HG02610 (cell line): ENCODE data around the gene BGLAP.
"Not testable (repeated sequence)": the region's sequence is repeated elsewhere in the genome, so short reads cannot be mapped to it uniquely, and the experiment has no call there.

Experiments
- ATAC-seq: cut with Tn5 transposase; IDR thresholded peaks from one replicate; pipeline ENCODE4 v1.9.1; 2021; ENCODE audit warnings: mild to moderate bottlenecking, moderate library complexity; ENCODE audit not compliant: unreplicated experiment

Gene BGLAP

DNA sequence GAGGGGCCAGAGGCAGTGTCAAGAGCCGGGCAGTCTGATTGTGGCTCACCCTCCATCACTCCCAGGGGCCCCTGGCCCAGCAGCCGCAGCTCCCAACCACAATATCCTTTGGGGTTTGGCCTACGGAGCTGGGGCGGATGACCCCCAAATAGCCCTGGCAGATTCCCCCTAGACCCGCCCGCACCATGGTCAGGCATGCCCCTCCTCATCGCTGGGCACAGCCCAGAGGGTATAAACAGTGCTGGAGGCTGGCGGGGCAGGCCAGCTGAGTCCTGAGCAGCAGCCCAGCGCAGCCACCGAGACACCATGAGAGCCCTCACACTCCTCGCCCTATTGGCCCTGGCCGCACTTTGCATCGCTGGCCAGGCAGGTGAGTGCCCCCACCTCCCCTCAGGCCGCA lies at the start of gene BGLAP:
Gene BGLAP, plus strand, starts transcription at position 259 of the 400 bp plus-strand sequence. Its CDS starts 48 bp downstream, at position 307.
- no peak for ATAC-seq

DNA sequence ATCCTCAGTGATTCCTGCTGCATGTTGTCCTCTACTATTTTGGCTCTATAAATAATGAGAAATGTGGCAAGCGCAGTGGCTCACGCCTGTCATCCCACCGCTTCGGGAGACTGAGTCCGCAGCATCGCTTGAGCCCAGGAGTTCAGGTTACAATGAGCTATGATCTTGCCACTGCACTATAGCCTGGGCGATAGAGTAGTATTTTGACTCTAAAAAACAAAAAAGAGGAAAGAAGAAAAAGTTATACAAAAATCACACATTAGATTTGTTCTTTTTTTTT lies 48.8 kb upstream of the BGLAP start:
- ATAC-seq, result no peak

DNA sequence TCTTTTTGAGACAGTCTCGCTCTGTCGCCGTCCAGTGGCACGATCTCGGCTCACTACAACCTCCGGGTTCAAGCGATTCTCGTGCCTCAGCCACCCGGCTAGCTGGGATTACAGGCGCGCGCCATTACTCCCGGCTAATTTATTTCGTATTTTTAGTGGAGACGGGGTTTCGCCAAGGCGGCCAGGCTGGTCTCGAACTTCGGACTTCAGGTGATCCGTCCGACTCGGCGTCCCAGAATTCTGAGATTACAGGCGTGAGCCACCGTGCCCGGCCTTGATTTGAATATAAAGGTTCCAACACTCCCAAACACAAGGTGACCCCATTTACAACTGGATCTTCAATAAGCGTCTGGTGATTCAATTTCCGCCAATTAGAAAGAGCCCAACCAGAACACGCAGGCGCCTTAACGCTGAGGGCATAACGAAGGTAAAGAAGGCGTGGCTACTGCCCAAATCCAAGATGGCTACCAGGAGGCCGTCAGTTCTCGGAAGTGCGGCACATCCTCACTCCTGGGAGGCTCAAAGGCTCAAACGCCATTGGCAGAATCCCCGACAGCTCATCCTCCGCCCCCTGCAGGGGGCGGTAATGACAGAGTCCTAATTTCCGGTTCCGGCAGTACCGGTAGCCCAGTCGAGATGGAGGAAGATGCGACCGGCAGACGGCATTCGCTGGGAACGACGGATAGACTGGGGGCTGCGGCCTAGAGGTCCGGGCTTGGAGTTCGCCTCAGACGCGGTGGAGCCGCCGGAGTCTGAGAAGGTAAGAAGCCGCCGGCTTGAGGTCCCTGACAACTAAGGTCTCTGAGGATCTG lies 48.3 kb upstream of the BGLAP start, which contains the start of gene SLC25A44:
Gene SLC25A44, plus strand, starts transcription at position 617 of the 812 bp plus-strand sequence. CDS start 5,744 bp downstream, outside the sequence.
- ATAC-seq, result peak; percentile 94

DNA sequence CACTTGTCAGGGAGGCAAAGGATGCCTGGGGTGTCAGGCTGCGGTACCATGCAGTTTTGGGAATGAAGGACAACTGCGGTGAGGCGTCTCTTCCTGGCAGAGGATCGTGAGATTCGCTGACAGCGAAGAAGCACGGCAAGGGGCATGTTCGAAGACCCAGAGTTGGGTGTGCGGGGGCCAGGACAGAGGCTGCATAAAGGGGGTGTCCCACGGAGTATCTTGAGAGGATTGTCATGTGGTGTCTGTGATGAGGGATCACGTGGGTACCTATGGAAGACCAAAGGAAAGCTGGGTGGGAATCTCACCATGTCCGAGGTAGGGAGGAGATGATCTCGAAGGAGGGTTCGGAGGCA lies 47.7 kb upstream of the BGLAP start:
- ATAC-seq, result no peak

DNA sequence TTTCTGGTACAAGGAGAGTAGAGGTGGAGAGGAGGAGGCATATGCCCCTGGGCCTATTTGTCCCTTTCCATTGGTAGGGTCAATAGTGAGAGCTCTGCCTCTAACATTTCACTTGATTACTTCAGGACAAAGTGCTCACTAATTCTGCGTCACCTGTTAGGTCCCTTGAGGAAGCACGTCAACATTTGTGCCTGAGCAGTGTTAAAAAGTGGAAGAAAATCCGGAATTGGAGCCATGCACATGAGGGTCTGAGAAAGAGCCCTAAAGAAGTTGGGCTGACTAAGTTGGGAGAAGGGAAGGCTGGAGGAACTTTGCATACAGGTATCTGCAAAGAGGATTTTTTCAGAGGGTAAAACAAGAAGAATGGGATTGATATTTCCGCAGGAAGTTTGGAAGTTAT lies 46.1 kb upstream of the BGLAP start:
- no peak for ATAC-seq

DNA sequence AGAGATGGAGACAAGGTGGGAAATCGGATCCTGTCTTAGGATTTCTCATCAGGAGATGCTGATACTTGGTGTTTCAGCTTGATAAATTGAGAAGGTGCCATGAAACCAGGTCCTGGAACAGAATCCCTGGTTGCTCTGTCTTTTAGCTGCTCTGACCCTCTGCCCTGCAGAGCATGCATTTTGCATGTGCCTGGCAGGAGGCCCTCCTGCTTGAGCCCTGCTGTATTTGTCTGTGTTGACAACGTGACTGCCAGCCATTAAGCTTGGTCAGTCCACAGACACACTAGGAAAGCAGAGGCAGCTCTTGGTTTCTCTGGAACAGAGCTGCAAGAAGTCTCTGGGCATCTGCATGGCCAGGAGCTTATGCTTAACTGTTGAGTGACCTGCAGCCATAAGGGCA lies 45.5 kb upstream of the BGLAP start:
- no peak for ATAC-seq

DNA sequence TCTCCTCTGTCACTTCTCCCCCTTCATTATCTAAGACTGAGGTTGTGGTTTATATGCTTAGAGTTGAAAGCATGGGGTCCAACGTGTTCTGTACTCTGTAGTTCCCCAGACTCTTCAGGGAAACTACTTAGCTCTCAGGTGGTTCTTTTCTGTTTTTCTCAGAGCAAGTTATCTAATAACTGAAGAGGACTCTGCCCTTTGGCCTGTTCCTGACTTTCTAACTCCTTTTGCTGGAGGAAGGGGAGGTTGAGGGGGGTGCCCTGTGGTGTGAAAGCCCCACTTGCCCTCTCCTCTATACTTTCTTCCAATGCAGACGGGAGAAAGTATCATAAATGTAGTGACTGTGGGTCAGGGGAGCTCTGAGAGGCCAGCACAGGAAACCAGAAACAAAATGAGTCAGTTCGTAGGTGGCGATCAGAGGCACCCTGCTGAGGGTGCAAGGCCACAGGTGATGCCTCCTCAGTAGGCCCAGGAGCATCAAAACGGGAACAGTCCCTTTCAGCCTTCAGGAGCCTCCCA lies 43.1 kb upstream of the BGLAP start:
- peak; percentile 58 for ATAC-seq

DNA sequence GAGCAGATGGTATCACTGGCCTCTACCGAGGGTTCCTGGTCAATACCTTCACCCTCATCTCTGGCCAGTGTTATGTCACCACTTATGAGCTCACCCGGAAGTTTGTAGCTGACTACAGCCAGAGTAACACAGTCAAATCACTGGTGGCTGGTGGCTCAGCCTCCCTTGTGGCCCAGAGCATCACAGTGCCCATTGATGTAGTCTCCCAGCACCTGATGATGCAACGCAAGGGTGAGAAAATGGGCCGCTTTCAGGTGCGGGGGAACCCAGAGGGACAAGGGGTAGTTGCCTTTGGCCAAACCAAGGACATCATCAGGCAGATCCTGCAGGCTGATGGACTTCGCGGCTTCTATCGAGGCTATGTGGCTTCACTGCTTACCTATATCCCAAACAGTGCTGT lies 41.9 kb upstream of the BGLAP start:
- no peak for ATAC-seq

DNA sequence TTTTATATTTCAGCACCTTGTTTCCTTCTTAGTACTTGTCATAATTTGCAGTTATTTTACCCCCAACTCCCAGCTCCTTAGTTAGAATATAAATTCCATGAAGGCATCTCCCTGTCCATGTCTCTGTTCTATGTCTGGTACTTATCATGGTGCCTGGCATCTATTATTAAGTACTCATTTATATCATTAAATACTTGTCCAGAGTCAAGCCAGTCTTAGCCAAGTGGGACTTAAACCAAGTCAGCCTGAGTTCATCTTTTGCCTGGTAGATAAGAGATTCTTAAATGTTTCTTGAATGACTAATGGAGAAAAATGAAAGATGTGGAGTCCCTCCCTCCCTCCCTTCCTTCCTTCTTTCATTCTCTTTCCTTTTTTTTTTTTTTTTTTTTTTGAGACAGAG lies 38.7 kb upstream of the BGLAP start:
- no peak for ATAC-seq

DNA sequence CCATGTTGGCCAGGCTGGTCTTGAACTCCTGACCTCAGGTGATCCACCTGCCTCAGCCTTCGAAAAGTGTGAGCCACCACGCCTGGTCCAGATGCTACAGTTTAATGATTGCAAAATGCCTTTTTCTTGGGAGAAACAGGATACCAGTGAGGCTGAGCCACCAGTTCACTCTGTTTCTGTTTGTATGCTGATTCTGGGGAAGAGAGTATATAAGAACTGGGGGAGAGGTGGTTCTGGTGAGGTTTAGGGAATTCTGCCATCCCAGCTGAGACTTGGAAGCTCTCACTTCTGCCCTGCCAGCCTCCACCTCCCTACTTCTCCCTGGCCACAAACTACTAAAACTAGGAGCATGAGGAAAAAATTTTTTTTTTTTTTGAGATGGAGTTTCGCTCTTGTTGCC lies 37.3 kb upstream of the BGLAP start:
- no peak for ATAC-seq

DNA sequence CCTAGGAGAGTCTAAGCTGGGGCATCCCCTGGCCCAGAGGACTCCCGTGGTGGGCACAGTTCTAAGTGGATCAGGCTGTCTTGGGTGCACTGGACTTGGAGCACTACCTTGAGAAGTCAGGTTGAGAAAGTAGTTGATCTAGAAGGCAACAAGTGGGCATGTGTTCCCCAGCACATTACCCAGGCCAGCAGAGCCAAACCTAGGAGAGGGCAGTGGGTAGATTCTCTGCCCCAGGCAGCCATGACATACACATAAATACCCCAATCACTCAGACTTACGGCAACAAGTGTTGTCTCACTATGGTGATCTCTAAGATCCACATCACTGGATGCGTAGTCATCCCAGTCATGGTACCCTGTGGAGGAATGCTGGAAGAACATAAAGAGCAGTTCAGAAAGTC lies 30.7 kb upstream of the BGLAP start:
- no peak for ATAC-seq

DNA sequence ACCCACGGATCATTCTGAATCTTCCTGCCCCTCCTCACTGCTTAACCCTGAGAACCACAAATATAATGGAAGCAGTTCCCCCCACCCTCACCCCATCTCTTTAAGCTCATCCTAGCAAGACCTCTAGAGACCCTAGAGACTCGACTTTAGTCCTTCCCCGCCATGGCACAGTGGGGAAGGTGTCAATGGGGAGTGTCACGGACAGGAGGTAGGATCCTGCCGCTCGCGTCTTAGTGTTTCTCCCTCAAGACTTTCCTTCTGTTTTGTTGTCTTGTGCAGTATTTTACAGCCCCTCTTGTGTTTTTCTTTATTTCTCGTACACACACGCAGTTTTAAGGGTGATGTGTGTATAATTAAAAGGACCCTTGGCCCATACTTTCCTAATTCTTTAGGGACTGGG lies 29.9 kb upstream of the BGLAP start:
- no peak for ATAC-seq

DNA sequence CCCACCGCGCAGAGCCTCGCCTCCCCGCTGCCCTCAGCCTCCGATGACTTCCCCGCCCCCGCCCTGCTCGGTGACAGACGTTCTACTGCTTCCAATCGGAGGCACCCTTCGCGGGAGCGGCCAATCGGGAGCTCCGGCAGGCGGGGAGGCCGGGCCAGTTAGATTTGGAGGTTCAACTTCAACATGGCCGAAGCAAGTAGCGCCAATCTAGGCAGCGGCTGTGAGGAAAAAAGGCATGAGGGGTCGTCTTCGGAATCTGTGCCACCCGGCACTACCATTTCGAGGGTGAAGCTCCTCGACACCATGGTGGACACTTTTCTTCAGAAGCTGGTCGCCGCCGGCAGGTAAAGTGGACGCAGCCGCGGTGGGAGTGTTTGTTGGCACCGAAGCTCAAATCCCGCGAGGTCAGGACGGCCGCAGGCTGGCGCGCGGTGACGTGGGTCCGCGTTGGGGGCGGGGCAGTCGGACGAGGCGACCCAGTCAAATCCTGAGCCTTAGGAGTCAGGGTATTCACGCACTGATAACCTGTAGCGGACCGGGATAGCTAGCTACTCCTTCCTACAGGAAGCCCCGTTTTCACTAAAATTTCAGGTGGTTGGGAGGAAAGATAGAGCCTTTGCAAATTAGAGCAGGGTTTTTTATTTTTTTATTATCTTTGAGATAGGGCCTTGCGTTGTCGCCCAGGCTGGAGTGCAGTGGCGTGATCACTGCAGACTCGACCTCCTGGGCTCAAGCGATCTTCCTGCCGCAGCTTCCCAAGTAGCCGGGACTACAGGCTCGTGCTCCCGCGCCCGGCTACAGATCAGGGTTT lies 28.9 kb upstream of the BGLAP start, which contains the start of gene PMF1:
Gene PMF1, plus strand, starts transcription at position 175 of the 811 bp plus-strand sequence. Its CDS starts 9 bp downstream, at position 184.
- peak; percentile 87 for ATAC-seq

DNA sequence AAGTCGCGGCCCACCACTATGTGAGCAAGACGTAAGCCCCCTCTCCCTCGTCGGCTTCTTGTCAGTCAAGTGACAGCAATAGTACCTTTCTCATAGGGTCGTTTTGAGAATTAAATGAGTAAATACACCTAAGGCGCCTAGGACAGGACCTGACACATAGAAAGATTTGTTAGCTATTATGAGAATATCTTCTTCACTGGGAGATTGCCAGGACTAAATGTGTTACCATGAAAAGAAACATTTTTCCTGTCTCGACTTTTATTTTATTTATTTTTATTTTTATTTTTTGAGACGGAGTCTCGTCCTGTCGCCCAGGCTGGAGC lies 28.4 kb upstream of the BGLAP start:
- no peak for ATAC-seq

DNA sequence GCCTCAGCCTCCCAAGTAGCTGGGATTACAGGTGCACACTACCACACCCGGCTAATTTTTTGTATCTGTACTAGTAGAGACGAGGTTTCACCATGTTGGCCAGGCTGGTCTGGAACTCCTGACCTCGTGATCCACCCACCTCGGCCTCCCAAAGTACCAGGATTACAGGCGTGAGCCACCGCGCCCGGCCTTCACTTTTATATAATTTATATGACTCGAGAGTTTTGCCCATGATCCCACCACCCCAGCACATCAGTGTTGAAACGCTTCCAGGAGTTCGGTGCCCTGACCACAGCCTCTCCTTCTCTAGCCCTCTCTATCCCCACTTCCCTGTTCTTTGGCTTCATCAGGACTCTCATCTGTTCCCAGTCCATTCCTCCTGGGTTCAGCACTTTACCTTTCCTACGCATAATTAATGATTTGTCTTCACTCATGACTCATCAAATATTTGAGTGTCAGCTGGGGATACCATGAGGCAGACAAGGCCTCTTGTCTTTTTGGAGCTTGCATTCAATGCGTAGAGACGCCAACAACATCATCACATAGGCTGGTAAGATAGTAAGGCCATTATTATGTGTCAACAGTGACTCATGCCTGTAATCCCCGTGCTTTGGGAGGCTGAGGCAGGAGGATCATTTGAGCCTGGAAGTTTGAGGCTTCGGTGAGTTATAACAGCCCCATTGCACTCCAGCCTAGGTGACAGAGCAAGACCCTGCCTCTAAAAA lies 27.8 kb upstream of the BGLAP start:
- no peak for ATAC-seq

DNA sequence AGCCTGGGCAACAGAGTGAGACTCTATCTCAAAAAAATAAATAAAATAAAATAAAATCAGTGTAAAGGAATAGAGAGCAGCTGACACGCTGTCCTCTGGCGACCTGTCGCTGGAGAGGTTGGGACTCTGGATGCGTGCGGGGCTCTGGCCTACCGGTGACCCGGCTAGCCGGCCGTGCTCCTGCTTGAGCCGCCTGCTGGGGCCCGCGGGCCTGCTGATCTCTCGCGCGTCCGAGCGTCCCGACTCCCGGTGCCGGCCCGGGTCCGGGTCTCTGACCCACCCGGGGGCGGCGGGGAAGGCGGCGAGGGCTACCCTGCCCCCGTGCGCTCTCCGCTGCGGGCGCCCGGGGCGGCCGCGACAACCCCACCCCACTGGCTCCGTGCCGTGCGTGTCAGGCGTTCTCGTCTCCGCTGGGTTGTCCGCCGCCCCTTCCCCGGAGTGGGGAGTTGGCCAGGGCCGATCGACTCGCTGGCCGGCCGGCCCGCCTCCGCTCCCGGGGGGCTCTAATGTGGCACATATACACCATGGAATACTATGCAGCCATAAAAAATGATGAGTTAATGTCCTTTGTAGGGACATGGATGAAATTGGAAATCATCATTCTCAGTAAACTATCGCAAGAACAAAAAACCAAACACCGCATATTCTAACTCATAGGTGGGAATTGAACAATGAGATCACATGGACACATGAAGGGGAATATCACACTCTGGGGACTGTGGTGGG lies 25.5 kb upstream of the BGLAP start:
- ATAC-seq, result not testable (repeated sequence)

DNA sequence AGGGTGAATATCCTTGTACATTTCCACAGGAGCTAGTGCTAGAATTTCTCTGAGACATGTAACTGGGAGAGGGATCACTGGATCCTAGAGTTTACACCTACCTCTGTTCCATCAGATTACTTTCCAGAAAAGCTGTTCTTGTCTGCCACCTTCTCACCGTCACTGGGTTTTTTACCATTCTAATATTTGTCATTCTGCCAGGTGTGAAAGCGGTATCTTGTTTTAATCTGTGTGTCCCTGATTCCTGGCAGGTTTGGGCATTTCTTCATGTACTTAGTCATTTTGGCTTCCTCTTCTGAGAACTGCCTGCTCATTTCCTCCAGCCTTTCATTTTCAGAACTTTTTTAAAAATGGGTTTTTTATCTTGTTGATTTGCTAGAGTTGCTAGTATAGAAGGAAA lies 24.1 kb upstream of the BGLAP start:
- ATAC-seq, result no peak

DNA sequence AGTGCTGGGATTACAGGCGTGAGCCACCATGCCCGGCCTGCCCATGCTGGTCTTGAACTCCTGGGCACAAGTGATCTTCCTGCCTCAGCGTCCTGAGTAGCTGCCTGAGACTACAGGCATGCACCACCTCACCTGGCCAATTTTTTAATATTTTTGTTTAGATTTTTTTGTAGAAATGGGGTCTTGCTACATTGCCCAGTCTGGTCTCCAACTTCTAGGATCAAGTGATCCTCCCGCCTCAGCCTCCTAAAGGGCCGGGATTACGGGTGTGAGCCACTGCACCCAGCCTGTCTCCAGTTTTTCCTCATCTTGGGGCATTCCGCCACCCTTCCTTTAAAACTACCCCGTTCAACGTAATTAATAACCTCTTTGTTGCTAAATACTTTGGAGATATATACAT lies 21.8 kb upstream of the BGLAP start:
- no peak for ATAC-seq

DNA sequence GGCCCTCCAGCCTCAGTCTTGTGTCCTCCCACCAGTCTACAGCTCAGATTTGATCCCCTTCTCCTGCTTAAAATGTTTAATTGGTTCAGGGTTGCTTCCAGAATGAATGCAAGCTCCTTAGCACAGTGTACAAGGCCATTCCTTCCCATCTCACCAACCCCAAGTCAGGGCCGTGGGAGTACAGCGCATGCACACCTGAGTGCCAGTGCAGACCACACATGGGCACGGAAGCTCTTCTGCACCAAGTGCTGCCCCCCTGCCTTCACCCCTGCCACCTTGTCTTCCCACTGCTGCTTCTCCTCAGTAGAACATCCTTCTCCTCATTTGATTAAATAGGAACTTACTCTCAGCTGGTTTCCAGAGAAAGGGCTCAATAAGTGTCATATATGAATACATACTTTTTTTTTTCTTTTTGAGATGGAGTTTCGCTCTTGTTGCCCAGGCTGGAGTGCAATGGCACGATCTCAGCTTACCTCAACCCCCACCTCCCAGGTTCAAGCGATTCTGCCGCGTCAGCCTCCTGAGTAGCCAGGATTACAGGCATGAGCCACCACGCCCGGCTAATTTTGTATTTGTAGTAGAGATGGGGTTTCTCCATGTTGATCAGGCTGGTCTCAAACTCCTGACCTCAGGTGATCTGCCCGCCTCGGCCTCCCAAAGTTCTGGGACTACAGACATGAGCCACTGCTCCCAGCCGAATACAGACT lies 19.8 kb upstream of the BGLAP start:
- ATAC-seq, result no peak

DNA sequence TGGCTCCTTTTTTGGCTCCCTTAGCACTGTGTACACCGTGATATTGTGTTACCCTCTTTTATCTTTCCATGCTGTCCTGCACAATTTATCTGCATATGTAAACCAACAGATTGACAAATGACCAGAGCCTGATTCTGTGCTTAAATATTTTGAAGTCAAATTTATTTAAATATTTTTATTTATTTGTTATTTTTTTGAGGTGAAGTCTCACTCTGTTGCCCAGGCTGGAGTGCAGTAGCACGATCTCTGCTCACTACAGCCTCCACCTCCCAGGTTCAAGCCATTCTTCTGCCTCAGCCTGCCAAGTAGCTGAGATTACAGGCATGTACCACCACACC lies 16.3 kb upstream of the BGLAP start:
- no peak for ATAC-seq
